Esophagus muscularis mucosa (tissue), 4 donors: Measurements from ENCODE around the gene LRIF1. TPM values are rescaled to one million over a fixed set of nuclear protein-coding genes. Genes with fewer than 3 reads are reported as not detected.

Source experiments
- DNase-seq: peaks from one replicate; pipeline ENCODE4 v3.0.0-alpha.2; 2017; ENCODE audit errors: extremely low spot score
- H3K27ac ChIP-seq, 4 donors: fragments of 200-600 bp; sonication (generic); replicated peaks in 1 of 4; 1 replicate in 3 of 4; 2 replicates in 1 of 4; pipeline ENCODE4 v1.5.1; 2016 to 2019; ENCODE audit warnings: mild to moderate bottlenecking in 1 of 4
- H3K27me3 ChIP-seq, 4 donors: fragments of 200-600 bp; sonication (generic); one replicate each; pipeline versions ENCODE4 v1.5.1 to v1.6.0; 2016 to 2019
- H3K36me3 ChIP-seq, 4 donors: fragments of 200-600 bp; sonication (generic); one replicate each; pipeline ENCODE4 v1.5.1; 2016 to 2019
- H3K4me1 ChIP-seq, 4 donors: fragments of 200-600 bp; sonication (generic); one replicate each; pipeline ENCODE4 v1.5.1; 2016 to 2019
- H3K4me3 ChIP-seq, 4 donors: fragments of 200-600 bp; sonication (generic); 1 replicate in 2 of 4; 2 replicates in 2 of 4; pipeline ENCODE4 v1.5.1; 2016 to 2019; ENCODE audit warnings: mild to moderate bottlenecking in 4 of 4, moderate library complexity in 1 of 4
- H3K9me3 ChIP-seq, 4 donors: fragments of 200-600 bp; sonication (generic); 1 replicate in 3 of 4; 2 replicates in 1 of 4; pipeline ENCODE4 v1.5.1; 2016 to 2019
- EP300 ChIP-seq: sonication (generic); formaldehyde crosslinking; IDR thresholded peaks from one replicate; pipeline ENCODE4 v1.6.1; 2017; ENCODE audit warnings: antibody characterized with exemption
- POLR2A ChIP-seq: fragments of 450-650 bp; IDR thresholded peaks from one replicate; pipeline ENCODE4 v1.6.1; 2017; ENCODE audit warnings: antibody characterized with exemption, moderate library complexity, mild to moderate bottlenecking, low read depth
- POLR2AphosphoS5 ChIP-seq, 2 donors: sonication (generic); formaldehyde crosslinking; IDR thresholded peaks; one replicate each; pipeline ENCODE4 v1.6.1; 2017; ENCODE audit warnings: antibody characterized with exemption in 2 of 2
- WGBS: methylation state at CpG from one replicate; pipeline ENCODE4 v1.1.5; 2018; 5-methylcytosine and 5-hydroxymethylcytosine counted together
- intact Hi-C: fragments of 100-400 bp; cut with DNase I; formaldehyde crosslinking; loops from one replicate; pipeline ENCODE4 v1.15.1; 2023
- total RNA-seq, 4 donors: library from RNA; depleted of rRNA; stranded (reverse); fragments of >200 nt; gene quantifications; one replicate each; pipeline versions ENCODE4 v1.1.0 to v1.2.1, GENCODE V29; 2016
- TF ChIP-seq, protein P1 (sequence below), 3 experiments: fragments of 200-600 bp in 2 of 3; fragments of 450-650 bp in 1 of 3; sonication (generic) in 2 of 3; IDR thresholded peaks; one replicate each; pipeline ENCODE4 v1.5.1; 2017 to 2019; ENCODE audit warnings: antibody characterized with exemption in 3 of 3, mild to moderate bottlenecking in 2 of 3, moderate library complexity in 1 of 3

Gene LRIF1
- total RNA-seq, 4 donors from 2014 or later, result 4.5 to 8.3 (median 6.6) TPM

DNA sequence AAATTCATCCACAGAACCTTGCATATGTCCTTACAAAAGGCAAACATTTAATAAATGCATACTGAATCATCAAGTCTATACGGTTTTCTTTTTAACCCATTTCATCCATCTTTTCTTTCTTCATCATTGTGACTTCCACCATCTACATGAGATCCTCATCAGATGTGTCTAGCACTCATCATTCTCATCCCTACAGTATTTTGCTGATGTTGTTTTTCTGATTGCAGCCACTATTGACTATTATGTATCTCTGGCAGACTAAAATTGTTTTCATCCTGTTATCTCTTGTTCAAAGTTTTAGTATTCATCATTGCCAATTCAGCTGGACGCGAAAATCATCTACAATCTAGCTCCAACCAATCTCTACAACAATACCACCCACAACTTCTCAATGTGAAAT lies 5.9 kb downstream of the LRIF1 start:
- intact Hi-C loops, result no loop called here
- peaks cover 0 to 26% (median 0%) of the 10 kb centered on the region in 4 donors for H3K9me3 ChIP-seq
- WGBS, result 98% methylated on average over 3 of the region's 3 CpGs
- peaks cover 0 to 5% (median 1%) of the 10 kb centered on the region in 4 donors for H3K4me1 ChIP-seq
- H3K4me3 ChIP-seq, result no peak overlapping the region
- no peak for TF ChIP-seq POLR2A
- TF ChIP-seq, protein P1, sequence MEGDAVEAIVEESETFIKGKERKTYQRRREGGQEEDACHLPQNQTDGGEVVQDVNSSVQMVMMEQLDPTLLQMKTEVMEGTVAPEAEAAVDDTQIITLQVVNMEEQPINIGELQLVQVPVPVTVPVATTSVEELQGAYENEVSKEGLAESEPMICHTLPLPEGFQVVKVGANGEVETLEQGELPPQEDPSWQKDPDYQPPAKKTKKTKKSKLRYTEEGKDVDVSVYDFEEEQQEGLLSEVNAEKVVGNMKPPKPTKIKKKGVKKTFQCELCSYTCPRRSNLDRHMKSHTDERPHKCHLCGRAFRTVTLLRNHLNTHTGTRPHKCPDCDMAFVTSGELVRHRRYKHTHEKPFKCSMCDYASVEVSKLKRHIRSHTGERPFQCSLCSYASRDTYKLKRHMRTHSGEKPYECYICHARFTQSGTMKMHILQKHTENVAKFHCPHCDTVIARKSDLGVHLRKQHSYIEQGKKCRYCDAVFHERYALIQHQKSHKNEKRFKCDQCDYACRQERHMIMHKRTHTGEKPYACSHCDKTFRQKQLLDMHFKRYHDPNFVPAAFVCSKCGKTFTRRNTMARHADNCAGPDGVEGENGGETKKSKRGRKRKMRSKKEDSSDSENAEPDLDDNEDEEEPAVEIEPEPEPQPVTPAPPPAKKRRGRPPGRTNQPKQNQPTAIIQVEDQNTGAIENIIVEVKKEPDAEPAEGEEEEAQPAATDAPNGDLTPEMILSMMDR (IDR thresholded peaks at IDR 0.05), result no peak
- TF ChIP-seq POLR2AphosphoS5 (IDR thresholded peaks at IDR 0.05), result no peak
- TF ChIP-seq EP300, result no peak
- H3K27ac ChIP-seq, result no peak overlapping the region
- H3K36me3 ChIP-seq, result no peaks in the 10 kb centered on the region
- no peak for DNase-seq
- no peaks in the 10 kb centered on the region for H3K27me3 ChIP-seq

DNA sequence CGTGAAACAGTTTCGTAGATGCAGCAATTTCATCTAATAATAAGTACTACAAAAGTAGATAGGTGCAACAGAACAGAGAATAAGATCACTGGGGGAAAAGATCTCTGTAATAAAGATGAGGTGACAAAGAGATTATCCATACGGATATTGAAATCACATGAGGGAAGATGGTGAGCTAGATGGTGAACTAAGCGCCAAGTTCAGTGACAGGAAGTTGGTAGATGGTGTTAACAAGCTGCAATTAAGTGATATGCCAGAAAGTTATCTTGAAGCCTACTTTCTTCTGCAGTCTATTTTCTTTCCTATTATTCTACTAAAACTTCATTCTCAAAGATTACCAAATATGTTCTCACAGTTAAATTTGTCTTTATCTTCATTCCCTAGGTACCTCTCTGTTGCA lies 7.1 kb downstream of the LRIF1 start:
- intact Hi-C loops, result no loop called here
- TF ChIP-seq POLR2AphosphoS5 (IDR thresholded peaks at IDR 0.05) (no peak), POLR2A (no peak), EP300 (no peak)
- TF ChIP-seq, protein P1 (IDR thresholded peaks at IDR 0.05), result no peak
- H3K4me1 ChIP-seq, result no peaks in the 10 kb centered on the region
- no peak overlapping the region for H3K27ac ChIP-seq
- peaks cover 0 to 26% (median 2%) of the 10 kb centered on the region in 4 donors for H3K9me3 ChIP-seq
- H3K4me3 ChIP-seq, result no peak overlapping the region
- DNase-seq, result no peak
- WGBS, result 90% methylated on average over 4 of the region's 4 CpGs
- H3K36me3 ChIP-seq, result peaks cover 0 to 12% (median 10%) of the 10 kb centered on the region in 4 donors
- no peaks in the 10 kb centered on the region for H3K27me3 ChIP-seq

DNA sequence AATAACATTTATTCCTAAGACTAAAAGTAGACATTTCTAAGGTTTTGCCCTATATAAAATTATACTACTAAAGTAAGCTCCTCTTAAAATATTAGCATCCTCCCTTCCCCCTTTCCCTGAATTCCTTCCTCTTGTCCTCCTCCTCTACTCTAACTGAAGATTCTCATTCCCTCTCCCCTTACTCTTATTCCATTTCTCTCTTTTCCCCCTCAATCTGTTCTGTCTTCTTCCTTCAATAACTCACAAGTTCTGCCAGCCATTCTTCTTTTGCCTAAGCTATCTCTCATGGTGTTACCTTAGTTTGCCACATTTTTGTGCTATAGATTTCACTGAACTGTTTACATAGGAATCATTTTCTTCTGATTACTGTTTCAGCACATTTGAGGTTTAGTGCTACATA lies 10.7 kb downstream of the LRIF1 start:
- peaks cover 0 to 40% (median 31%) of the 10 kb centered on the region in 4 donors for H3K36me3 ChIP-seq
- no peak for DNase-seq
- H3K4me3 ChIP-seq, result no peak overlapping the region
- intact Hi-C loops, result no loop called here
- H3K9me3 ChIP-seq, result peaks cover 0 to 10% (median 2%) of the 10 kb centered on the region in 4 donors
- H3K4me1 ChIP-seq, result no peaks in the 10 kb centered on the region
- no peaks in the 10 kb centered on the region for H3K27me3 ChIP-seq
- H3K27ac ChIP-seq, result no peak overlapping the region
- TF ChIP-seq POLR2AphosphoS5 (IDR thresholded peaks at IDR 0.05), result no peak
- TF ChIP-seq, protein P1 (IDR thresholded peaks at IDR 0.05), result no peak
- no peak for TF ChIP-seq POLR2A
- TF ChIP-seq EP300, result no peak

DNA sequence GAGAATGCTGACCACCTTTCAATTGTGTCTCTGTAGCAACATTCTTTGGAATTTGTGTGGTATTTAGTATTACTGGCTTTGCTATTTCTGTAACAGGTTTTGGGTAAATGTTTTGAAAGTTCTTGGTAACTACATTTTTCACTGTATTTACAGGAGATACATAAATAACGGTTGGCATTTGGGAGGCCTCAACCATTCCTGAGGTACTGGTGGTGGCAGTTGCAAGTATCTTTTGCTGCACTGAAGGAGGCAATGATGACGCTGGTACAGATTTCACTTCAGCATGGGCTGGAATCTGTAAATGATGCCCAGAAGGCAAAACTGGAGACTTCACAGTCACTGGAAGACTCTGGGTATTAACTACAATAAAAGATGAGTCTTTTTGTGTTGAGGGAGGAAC lies 11.7 kb downstream of the LRIF1 start:
- no peak overlapping the region for H3K4me3 ChIP-seq
- H3K27ac ChIP-seq, result no peak overlapping the region
- H3K9me3 ChIP-seq, result peaks cover 0 to 6% (median 2%) of the 10 kb centered on the region in 4 donors
- TF ChIP-seq, protein P1 (IDR thresholded peaks at IDR 0.05), result no peak
- TF ChIP-seq POLR2A, result no peak
- TF ChIP-seq POLR2AphosphoS5 (IDR thresholded peaks at IDR 0.05), result no peak
- TF ChIP-seq EP300, result no peak
- DNase-seq, result no peak
- intact Hi-C loops, result no loop called here
- H3K36me3 ChIP-seq, result peaks cover 0 to 50% (median 34%) of the 10 kb centered on the region in 4 donors
- H3K27me3 ChIP-seq, result no peaks in the 10 kb centered on the region
- no peaks in the 10 kb centered on the region for H3K4me1 ChIP-seq
- 100% methylated on average over 2 of the region's 2 CpGs for WGBS

DNA sequence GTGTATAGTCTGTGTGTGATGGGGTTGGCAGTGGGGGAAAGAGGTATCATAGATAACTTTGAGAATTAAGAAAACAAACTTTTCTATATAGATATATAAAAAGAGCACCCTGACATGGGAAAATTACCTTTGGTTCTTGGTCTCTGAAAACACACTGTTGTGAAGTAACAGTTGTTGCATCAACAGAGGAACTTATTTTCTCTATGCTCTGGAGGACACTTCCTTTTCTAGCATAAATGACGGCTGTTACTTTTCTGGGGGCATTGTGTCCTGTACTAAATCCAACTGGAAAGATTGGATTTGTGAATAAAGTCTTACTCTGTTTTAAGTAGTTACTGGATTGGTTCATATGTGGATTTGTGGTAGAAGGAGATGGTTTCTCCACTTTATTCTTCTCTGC lies 12.6 kb downstream of the LRIF1 start:
- no peak for DNase-seq
- no peak overlapping the region for H3K27ac ChIP-seq
- H3K9me3 ChIP-seq, result peaks cover 0 to 3% (median 0%) of the 10 kb centered on the region in 4 donors
- no peaks in the 10 kb centered on the region for H3K27me3 ChIP-seq
- H3K4me3 ChIP-seq, result no peak overlapping the region
- no peak for TF ChIP-seq POLR2A
- TF ChIP-seq, protein P1 (IDR thresholded peaks at IDR 0.05), result no peak
- no peak for TF ChIP-seq POLR2AphosphoS5 (IDR thresholded peaks at IDR 0.05)
- no peak for TF ChIP-seq EP300
- 86% methylated on average over 1 of the region's 1 CpG for WGBS
- H3K4me1 ChIP-seq, result no peaks in the 10 kb centered on the region
- peaks cover 0 to 53% (median 34%) of the 10 kb centered on the region in 4 donors for H3K36me3 ChIP-seq
- intact Hi-C loops, result no loop called here
